Colonic mucosa (tissue), 4 donors: ENCODE results near the gene OR4A15. TPM values are rescaled to one million over a fixed set of nuclear protein-coding genes. Genes with fewer than 3 reads are reported as not detected.

Experiments used
- DNase-seq: peaks from one replicate; pipeline ENCODE4 v3.0.0-alpha.2; 2020
- H3K27ac ChIP-seq: fragments of 200-600 bp; one replicate; pipeline ENCODE4 v1.8.0; 2021
- H3K27me3 ChIP-seq: fragments of 200-600 bp; one replicate; pipeline ENCODE4 v1.8.0; 2021
- H3K36me3 ChIP-seq: fragments of 200-600 bp; one replicate; pipeline ENCODE4 v1.8.0; 2021
- H3K4me1 ChIP-seq: fragments of 200-600 bp; one replicate; pipeline ENCODE4 v1.8.0; 2021; ENCODE audit warnings: mild to moderate bottlenecking
- H3K4me3 ChIP-seq: fragments of 200-600 bp; one replicate; pipeline ENCODE4 v1.8.0; 2021
- H3K9ac ChIP-seq, 2 donors: one replicate each; pipeline ENCODE4 v1.7.0; 2013; ENCODE audit warnings: control low read depth in 2 of 2, low read depth in 2 of 2, low read length in 2 of 2
- H3K9me3 ChIP-seq: fragments of 200-600 bp; one replicate; pipeline ENCODE4 v1.8.0; 2021
- CTCF ChIP-seq: fragments of 200-600 bp; IDR thresholded peaks from one replicate; pipeline ENCODE4 v1.8.0; 2022; ENCODE audit warnings: antibody characterized with exemption, mild to moderate bottlenecking
- intact Hi-C: fragments of 100-400 bp; cut with DNase I; formaldehyde crosslinking; loops from one replicate; pipeline ENCODE4 v1.14.1; 2022
- total RNA-seq, 2 donors: library from RNA; stranded (reverse); fragmentation: NEBNext Ultra II Directional in 1 of 2; extraction: Animal tissue kit (Norgen Biotek cat#: 25700) in 1 of 2; gene quantifications; one replicate each; pipeline ENCODE4 v1.2.1, GENCODE V29; 2021
- donor health status: healthy.
- donor health status: DM: no; HTN: no; CAD: no.
- donor health status: DM: no; HTN: no; CAD: no.

OR4A15 gene
- total RNA-seq, 2 donors from 2014 or later: not detected

DNA sequence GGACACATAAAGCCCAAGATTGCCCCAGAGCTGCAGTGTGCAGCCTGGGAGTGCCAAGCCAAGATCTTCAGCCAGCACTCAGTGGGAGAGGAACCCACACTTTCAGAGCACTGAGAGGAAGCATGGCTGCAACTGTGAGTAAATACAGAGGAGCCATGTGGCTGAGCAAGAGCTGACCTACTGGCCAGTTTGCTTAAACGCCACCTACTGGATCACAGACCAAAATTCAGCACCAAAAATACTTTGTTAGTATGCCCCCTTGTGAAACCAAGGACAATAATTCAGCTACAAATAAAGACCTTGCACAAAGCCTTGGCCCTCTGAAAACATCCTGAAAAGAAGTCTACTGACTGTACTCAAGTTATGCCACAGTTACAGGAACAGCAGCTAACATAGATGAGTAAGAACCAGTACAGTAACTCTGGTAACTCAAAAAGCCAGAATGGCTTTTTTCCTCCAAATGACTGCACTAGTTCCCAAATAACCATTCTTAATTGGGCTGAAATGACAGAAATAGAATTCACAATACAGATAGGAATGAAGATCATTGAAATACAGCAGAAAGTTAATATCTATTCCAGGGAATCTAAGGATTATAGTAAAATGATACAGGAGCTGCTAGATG is 10.1 kb upstream of the OR4A15 start:
- H3K9ac ChIP-seq: no peak overlapping the region
- intact Hi-C loops: no loop called here
- H3K4me3 ChIP-seq: no peak overlapping the region
- no peaks in the 10 kb centered on the region for H3K27me3 ChIP-seq
- no peak overlapping the region for H3K27ac ChIP-seq
- no peaks in the 10 kb centered on the region for H3K9me3 ChIP-seq
- no peak for TF ChIP-seq CTCF
- H3K36me3 ChIP-seq: no peaks in the 10 kb centered on the region
- no peaks in the 10 kb centered on the region for H3K4me1 ChIP-seq
- DNase-seq: no peak

GRCh38 chr11:55401011-55401410 is 33.2 kb downstream of the OR4A15 start:
- Histone ChIP-seq H3K4me3 (no peak overlapping the region), H3K4me1 (no peaks in the 10 kb centered on the region), H3K27me3 (no peaks in the 10 kb centered on the region), H3K27ac (no peak overlapping the region), H3K9ac (no peak overlapping the region), H3K9me3 (no peaks in the 10 kb centered on the region), H3K36me3 (no peaks in the 10 kb centered on the region)
- TF ChIP-seq CTCF: no peak
- intact Hi-C loops: no loop called here
- DNase-seq: no peak

Other genes with a start within 250 kb of the OR4A15 start
- gene TRIM48, start 105.8 kb upstream of the OR4A15 start, total RNA-seq: not detected
- gene OR4A16, start 24.8 kb upstream of the OR4A15 start, total RNA-seq: not detected
- gene OR4C15, start 186.5 kb downstream of the OR4A15 start, total RNA-seq: not detected
- gene OR4C16, start 204.2 kb downstream of the OR4A15 start, total RNA-seq: not detected
- not detected for gene OR4C11, start 239.7 kb downstream of the OR4A15 start, total RNA-seq